Posterior cingulate gyrus (tissue), 11 donors: ENCODE measurements around the gene TOR2A.

Source experiments
- DNase-seq, 10 donors: peaks; one replicate each; pipeline versions ENCODE4 v3.0.0 to v3.0.0-alpha.2; 2020 to 2021; ENCODE audit warnings: mixed read lengths in 3 of 10
- intact Hi-C: fragments of 100-400 bp; cut with DNase I; formaldehyde crosslinking; loops from one replicate; pipeline ENCODE4 v1.15.1; 2023

Gene TOR2A

DNA sequence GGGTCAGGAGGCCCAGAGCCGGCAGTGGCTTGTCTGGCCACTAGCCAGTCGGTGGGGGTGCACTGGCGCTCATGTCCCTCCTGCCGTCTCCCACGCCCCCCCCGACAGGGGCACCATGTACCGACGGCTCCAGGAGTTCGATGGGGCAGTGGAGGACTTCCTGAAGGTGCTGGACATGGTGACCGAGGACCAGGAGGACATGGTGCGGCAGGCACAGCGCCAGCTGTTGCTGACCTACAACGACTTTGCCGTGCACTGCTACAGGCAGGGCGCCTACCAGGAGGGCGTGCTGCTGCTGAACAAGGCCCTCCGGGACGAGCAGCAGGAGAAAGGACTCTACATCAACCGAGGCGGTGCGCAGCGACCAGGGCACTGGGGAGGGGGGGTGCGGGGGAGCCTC lies 11.1 kb downstream of the TOR2A start:
- peak in 1 of 10 donors; percentile 79 for DNase-seq
- intact Hi-C loops: no loop called here

DNA sequence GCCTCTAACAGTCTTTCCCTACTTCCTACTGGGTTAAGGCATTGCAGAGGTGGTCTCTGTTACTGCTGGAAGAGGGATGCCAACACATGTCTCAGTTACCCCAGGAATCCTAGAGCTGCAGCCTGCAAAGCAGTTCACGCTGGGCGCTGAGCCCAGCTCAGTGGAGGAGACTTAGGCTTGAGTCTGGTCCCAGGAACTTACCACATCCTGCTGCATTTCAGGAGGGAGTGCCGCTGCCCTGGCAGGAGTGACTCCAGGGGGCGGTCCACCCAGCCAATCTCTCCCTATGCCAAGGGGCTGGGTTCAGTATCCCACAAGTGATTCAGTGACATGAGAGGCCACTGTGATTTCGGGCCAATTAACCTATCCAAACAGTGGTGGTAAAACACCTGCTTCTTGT lies 11.7 kb downstream of the TOR2A start:
- DNase-seq: no peak
- intact Hi-C loops: no loop called here

DNA sequence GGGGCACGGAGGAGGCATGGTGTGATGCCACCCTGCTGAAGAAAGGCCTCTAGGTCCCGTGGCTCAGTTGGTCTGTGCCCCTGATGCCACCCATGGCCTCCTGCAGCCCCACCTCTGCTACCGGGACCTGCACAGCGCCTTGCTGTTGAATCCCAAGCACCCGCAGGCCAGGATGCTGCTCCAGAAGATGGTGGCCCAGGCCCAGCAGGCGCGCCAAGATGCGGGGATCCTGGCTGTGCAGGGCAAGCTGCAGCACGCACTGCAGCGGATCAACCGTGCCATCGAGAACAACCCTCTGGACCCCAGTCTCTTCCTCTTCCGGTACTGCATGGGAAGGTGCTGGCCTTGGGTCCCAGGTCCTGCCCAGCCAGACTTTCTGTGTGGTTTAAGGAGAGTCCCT lies 12.1 kb downstream of the TOR2A start:
- intact Hi-C loops: no loop called here
- no peak for DNase-seq

DNA sequence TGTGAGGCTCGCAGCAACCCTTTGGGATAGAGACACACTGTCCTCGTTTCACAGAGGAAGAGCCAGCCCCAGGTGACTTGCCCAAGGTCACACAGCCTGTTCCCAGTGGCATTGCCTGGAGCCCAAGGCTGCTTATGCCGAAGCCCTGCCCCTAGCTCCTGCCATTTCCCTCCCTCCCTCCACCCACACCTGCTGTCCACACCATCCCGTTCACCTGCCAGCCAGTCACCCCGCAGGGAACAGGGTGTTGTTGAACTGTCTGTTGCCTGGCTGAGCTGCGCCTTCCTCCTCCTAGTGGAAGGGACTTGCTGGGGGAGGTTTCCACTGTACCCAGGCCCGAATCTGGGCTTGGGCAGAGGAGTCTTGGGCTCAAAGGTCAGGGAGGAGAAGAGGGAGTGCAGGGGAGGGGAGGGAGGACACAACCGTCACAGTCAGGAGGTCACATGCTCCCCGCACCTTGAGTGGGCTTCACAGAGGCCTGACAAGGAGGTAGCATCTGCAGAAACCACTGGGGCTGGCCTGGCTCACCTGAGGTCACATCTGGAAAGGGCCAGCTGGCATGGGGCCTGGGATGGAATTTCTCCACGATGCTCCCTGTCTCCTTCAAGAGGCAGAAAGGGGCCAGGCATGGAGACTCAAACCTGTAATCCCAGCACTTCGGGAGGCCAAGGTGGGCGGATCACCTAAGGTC lies 12.9 kb downstream of the TOR2A start:
- DNase-seq: no peak
- intact Hi-C loops: no loop called here

DNA sequence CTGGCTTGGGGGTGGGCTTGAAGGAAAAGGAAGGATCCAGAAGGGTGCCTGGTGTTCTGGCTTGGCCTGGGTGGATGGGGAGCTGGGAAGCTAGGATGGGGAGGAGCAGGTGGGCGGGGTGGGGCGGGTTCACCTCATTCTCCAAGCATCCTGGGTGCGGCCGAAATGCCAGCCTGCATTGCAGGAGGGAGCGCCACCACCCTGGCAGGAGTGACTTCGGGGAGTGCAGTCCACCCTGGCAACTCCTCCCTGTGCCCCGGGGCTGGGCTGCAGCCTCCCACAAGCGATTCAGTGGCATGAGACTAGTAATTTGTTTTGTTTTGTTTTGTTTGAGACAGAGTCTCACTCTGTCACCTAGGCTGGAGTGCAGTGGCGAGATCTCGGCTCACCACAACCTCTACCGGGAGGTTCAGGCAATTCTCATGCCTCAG lies 13.7 kb downstream of the TOR2A start:
- intact Hi-C loops: no loop called here
- DNase-seq: no peak

DNA sequence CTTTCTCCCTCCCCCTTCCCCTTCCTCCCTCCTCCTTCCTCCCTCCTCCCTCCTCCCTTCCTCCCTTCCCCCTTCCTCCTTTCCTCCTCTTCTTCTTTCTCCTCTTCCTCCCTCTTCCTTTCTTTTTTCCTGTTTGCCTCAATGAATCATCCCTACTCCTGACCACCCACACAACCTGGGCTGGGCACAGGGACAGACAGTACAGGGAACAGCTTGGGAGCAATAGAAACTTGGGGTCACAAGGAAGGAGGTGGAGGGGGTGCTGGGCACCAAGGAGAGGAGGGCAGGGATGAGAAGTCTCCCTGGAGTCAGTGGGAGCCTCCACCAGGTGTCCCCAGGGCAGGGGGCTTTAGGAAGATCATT lies 14.2 kb downstream of the TOR2A start:
- DNase-seq: peak in 2 of 10 donors; percentile 63 to 91
- intact Hi-C loops: no loop called here

DNA sequence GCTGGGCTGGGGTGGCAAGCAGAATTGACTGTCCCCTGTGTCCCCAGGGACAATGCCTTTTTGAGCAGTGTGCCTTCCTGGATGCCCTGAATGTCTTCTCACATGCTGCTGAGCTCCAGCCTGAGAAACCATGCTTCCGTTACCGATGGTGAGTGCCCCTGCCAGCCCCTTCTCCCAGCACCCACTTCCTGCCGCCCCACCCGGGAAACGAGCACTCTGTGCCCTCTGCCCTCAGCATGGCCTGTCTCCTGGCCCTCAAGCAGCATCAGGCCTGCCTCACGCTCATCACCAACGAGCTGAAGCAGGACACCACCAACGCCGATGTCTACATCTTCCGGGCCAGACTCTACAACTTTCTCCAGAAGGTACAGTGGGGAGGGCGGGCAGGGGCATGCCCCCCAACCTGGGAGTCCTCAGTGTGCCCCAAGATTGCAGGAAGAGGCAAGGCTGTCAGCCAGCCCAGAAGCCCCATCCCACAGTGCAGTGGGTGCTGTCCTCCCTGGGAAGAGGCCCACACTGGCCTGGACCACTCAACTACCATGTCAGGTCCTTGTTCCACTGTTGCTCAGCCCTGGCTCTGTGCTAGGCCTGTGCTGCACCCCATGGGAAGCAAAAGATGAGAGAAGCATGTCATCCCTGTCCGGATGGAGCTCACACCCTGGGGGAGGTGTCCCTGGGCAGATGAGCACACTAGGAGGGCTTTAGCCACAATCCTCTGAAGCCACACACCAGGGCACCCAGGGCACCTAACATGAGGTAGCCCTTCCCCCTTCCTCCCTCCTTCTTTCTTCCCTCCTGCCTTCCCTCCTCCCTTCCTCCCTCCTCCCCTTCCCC lies 14.8 kb downstream of the TOR2A start:
- intact Hi-C loops: no loop called here
- DNase-seq: no peak

DNA sequence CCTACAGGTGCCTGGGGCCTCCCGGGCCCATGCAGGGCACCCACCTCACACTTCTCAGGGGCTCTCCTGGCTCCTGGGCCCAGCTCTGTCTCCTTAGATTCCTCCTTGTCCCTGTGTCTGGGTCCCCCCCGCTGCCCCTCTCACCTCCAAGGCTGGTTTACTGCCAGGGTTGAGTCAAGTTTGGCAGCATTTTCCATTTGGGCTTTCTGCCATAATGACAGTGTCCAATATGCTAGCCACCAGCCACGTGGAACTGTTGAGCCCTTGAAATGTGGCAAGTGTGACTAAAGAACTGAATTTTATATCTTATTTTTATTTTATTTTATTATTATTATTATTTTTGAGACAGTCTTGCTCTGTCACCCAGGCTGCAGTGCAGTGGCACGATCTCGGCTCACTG lies 17.3 kb downstream of the TOR2A start:
- DNase-seq: no peak
- intact Hi-C loops: loop anchor here (5.0 kb wide), 1 partner anchor 125 kb away; no protein-coding TSS in a partner anchor

DNA sequence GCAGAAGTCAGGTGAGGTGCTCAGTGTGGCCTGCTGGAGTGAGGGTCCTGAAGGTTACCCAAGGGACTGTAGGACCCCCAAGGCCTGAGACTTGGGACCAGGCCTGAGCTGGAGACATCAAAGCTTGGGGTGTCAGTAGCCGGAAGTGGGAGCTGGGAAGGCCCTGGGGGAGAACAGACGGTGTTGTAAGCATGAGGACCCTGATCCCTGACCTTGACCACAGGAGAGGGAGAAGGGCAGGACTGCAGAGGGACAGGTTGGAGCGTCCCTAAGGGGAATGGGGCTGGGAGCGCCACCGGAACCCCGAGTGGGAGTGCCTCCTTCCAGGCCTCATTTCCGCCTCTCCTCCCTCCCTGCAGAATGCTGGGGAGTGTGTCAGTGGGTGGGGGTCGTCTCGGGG lies 18.7 kb downstream of the TOR2A start:
- intact Hi-C loops: loop anchor here (5.0 kb wide), 1 partner anchor 124 kb away; no protein-coding TSS in a partner anchor
- no peak for DNase-seq

DNA sequence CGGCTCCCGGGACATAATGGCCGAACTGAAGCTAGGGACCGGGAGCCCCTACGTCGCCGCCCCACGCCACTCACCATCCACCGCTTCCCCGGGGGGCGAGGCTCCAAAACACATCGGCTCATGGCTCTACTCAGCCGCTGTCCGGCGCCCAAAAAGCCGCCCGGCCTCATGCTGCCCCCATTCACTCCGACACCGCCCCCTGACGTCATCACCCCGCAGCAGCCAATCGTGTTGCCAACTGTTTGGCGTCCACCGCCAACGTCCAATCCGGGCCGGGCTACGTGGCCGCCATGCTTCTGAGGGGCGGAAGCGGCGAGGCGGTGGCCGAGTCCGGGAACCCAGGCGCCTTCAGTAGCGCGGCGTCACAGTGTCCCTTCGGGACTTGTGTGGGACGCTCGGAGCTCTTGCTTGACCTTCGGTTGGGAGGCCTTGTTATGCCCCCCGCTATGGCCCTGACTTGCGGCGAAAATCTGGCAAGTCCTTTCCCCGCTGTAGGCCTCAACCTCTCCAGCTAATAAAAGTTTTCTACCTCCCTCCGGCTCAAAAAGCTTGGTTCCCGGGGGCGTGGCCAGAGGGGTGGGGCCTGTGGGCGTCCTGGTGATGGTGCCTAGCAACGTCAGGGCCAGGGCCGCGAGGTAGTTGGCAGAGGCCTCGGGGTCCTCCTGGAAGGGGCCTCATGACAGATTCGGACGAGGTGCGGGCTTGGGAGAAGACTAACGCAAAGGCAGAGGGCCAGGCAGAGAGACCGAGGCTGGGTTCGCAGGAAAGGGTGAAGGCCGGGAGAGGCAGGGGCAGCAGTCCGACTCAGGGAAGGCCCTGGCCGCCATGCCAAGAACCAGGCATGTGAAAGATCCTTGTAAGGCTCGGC lies 19.4 kb downstream of the TOR2A start, which contains the start of the genes PTRH1 and TTC16:
PTRH1 (minus strand) TSS at position 194 of the 868 bp plus-strand sequence; CDS start at position 170, 24 bp downstream.
TTC16 (plus strand) TSS at position 610 of the 868 bp plus-strand sequence; CDS start at position 677, 67 bp downstream.
- intact Hi-C loops: loop anchor here (5.0 kb wide), 1 partner anchor 123 kb away; no protein-coding TSS in a partner anchor

DNA sequence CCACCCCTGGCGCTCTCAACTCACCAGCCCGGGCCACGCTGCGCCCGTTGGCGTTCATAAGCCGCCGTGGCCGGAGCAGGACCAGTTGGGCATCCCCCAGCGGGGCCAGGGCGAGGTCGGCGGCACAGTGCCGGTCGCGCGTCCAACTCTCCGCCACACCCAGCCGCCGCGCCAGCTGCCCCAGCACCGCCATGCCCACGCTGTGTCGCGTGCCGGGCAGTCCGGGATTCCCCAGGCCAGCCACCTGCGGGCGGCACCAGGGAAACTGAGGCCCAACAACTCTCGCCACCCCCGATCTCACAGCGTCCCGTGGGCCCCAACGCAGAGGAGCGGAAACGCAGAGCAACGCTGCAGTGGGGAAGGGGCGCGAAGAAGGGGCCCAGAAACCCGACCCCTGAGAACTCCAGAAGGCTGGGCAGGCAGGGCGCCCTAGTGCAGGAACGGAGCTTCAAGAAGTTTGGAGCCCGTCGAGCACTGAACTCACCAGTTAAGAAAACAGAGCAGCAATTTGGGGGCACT lies 20.1 kb downstream of the TOR2A start:
- no peak for DNase-seq
- intact Hi-C loops: loop anchor here (5.0 kb wide), 1 partner anchor 123 kb away; no protein-coding TSS in a partner anchor

More for the DNA sequence above, 19.4 kb downstream of the TOR2A start, which contains the start of the genes PTRH1 and TTC16:
- peak; percentile 97 to 100 (median 99) for DNase-seq

DNA sequence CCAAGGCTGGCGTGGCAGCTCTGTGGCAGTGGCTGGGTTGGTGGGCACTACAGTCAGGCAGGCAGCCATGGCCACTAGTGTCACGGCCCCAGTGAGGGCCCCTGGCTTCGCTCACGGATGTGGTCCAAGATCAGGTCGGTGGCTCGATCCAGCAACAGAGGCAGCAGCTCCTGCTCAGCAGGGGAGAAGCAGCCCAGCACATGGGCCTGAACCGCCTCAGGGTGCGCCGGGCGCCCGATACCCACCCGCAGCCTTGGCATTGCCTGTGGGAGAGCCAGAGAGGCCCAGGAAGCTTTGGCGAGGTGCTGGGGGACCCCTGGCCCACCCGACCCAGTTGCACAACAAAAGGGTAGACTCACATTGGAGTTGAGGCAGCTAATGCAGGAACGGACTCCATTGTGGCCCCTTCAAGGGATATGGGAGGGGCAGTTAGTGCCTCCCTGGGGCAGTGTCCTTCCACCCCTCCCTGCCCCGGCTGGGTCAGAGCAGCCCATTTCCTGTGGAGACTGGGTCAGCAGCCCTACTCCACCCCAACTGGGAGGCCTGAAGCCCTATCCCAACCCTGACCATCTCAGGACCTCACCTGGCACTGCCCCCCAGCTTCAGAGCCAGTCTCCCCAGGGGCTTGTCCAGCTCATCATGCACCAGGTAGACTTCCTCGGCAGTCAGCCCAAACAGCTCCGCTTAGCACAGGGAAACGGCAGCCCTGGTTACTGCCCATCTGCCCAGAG lies 20.9 kb downstream of the TOR2A start:
- intact Hi-C loops: no loop called here
- no peak for DNase-seq

DNA sequence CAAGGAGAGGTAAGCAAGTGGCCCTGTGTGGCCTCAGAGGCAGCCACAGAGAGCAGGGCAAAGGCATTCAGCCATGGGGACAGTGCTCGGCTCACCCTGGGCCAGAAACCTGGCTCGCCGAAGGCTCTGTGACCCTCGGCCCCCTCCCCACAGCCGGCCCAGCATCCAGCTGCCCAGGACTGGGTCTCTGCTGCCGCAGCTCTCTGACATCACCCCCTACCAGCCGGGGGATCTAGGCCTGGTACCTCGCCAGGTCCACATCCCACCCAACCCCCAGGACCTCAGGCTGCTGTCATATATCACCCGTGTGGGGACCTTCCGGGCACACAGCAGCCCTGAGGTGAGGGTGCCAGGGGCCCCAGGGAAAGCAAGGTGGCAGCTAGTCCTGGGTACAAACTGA lies 22.2 kb downstream of the TOR2A start:
- DNase-seq: no peak
- intact Hi-C loops: no loop called here

DNA sequence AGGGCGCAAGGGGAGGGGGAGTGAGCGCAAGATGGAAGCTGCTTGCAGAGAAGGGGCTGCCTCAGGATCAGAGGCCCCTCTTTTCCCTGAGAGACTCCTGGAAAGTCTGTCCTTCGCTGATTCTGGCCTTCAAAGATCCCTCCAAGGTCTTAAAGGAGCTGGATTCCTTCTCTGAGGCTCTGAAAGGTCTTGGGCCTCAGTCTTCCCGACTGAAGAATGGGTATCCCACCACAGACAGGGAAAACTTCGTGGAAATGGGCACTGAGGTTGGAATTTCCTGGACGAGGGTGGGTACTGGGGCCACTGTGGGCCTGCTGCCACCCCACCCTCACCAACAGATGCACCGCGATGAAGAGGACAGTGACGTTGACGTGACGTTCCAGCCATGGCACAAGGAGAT lies 22.7 kb downstream of the TOR2A start:
- DNase-seq: no peak
- intact Hi-C loops: no loop called here

DNA sequence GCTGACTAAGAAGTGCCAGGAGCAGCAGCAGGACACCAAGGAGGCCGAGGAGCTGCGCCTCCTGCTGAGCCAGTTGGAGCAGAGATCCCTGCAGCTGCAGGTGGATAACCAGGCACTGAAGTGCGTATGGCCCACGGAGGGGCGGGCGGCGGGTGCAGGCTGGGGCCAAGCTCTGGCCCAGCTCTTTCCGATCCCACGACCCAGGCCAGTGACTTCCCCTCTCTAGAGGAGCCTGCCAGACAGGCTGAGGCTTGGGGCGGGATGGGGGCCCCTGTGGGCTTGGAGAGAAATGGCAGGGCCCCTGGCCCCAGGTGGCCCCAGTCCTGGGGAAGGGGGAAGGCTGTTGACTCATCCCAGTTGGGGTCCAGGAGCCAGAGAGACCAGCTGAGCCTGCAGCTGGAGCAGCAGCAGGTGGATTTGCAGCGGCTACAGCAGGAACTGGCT lies 23.2 kb downstream of the TOR2A start:
- DNase-seq: no peak

DNA sequence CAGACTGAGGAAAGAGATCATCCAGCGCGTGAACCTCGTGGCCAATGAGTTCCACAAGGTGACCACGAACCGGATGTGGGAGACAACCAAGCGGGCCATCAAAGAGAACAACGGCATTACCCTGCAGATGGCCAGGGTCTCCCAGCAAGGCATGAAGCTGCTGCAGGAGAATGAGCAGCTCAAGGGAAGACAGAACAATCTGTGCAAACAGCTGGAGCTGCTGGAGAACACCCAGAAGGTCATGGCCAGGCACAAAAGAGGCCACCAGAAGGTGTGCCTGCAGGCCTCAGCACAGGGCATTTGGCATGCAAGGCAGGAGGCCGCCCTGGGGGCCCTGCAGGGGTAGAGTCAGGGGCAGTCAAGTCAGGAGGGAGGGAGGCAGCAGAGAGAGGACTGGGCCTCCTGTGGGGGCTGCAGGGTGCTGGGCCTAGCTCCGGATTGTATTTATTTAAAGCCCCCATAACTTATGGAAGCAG lies 23.8 kb downstream of the TOR2A start:
- DNase-seq: no peak

More for the DNA sequence above, 23.2 kb downstream of the TOR2A start:
- intact Hi-C loops: no loop called here

DNA sequence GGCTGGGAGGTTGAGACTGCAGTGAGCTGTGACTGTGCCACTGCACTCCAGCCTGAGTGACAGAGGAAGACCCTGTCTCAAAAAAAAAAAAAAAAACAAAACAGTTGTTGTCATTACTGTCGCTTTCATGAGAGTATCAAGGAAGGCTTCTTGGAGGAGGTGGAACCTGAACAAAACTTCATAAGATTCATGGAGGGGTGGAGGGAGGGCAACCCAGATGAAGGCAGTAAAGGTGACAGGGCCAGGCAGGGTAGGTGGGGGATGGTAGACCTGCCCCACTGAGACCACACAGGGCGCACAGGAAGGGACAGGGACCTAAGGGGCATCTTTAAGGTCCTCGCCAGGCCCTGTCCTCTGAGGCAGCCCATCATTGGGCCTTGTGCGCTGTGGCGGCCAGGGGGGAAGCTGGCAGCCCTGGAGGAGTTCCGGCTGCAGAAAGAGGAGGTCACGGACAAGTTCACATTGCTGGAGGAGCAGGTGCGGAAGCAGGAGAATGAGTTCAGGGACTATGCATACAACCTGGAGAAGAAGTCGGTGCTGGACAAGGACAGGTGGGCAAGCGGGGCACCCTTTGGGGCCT lies 24.8 kb downstream of the TOR2A start:
- no peak for DNase-seq
- intact Hi-C loops: no loop called here

More for the DNA sequence above, 23.8 kb downstream of the TOR2A start:
- intact Hi-C loops: no loop called here

DNA sequence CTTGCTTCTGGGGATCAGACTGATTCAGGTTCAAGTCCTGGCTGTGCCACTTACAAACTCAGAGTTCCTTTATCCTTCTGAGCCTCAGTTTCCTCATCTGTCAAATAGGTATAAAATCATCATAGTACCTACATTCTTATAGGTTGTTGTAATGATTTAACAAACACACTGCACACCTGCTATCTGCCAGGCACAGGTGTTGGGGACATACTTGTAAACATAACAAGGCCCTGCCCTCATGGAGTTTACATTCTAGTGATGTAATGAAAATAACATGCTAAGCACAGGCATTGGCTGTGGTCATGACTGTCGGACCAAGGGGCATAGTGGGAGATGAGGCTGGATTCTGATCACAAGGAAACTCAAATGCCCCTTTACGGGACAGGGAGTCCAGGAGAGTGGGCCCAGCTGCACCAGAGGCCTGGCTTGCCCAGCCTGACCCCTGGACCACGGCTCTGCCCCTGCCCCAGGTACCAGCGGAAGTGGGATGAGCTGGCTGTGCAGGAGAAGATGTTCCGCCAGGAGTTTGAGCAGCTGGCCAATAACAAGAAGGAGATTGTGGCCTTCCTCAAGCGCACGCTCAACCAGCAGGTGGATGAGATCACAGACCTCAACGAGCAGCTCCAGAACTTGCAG lies 26.0 kb downstream of the TOR2A start:
- no peak for DNase-seq
- intact Hi-C loops: no loop called here
